Osteocyte (in vitro differentiated cells): ENCODE results near the gene ADAMTS6. TPM values are rescaled to one million over a fixed set of nuclear protein-coding genes. Genes with fewer than 3 reads are reported as not detected.

Experiments used
- DNase-seq: peaks from one replicate; pipeline ENCODE4 v3.0.0; 2021; ENCODE audit warnings: mixed read lengths; ENCODE audit not compliant: unreplicated experiment; ENCODE audit errors: extremely low spot score
- H3K27ac Mint-ChIP-seq: one replicate; pipeline ENCODE4 v1.8.0; 2021; ENCODE audit warnings: mild to moderate bottlenecking, mixed read lengths; ENCODE audit not compliant: unreplicated experiment
- H3K27me3 Mint-ChIP-seq: one replicate; pipeline ENCODE4 v1.8.0; 2021; ENCODE audit warnings: mixed read lengths; ENCODE audit not compliant: unreplicated experiment
- H3K36me3 Mint-ChIP-seq: one replicate; pipeline ENCODE4 v1.8.0; 2021; ENCODE audit warnings: mixed read lengths; ENCODE audit not compliant: unreplicated experiment
- H3K4me1 Mint-ChIP-seq: one replicate; pipeline ENCODE4 v1.8.0; 2021; ENCODE audit warnings: mixed read lengths; ENCODE audit not compliant: unreplicated experiment
- H3K4me3 Mint-ChIP-seq: one replicate; pipeline ENCODE4 v1.8.0; 2021; ENCODE audit warnings: mild to moderate bottlenecking, moderate library complexity, mixed read lengths; ENCODE audit not compliant: unreplicated experiment
- H3K9me3 Mint-ChIP-seq: one replicate; pipeline ENCODE4 v1.8.0; 2021; ENCODE audit warnings: mixed read lengths; ENCODE audit not compliant: unreplicated experiment
- CTCF ChIP-seq: fragments of 200-600 bp; sonication (generic); IDR thresholded peaks from 2 replicates; pipeline ENCODE4 v1.5.0; 2021; ENCODE audit warnings: antibody characterized with exemption, mild to moderate bottlenecking, moderate library complexity
- total RNA-seq: library from RNA; stranded (reverse); gene quantifications from 2 replicates; pipeline ENCODE4 v1.2.1, GENCODE V29; 2021

The ADAMTS6 gene
- total RNA-seq, 1 donor from 2014 or later: 4.7 TPM

GRCh38 chr5:65338606-65339151 lies 143.0 kb downstream of the ADAMTS6 start:
- Mint-ChIP-seq H3K36me3 (peaks cover 21% of the 10 kb centered on the region), H3K4me1 (no peaks in the 10 kb centered on the region), H3K27me3 (no peaks in the 10 kb centered on the region), H3K27ac (no peak overlapping the region), H3K4me3 (no peak overlapping the region), H3K9me3 (peaks cover 45% of the 10 kb centered on the region)
- no peak for TF ChIP-seq CTCF
- DNase-seq: no peak

- peaks cover 15% of the 10 kb centered on the region for H3K4me1 Mint-ChIP-seq
- no peak for TF ChIP-seq CTCF
- peaks cover under 1% of the 10 kb centered on the region for H3K9me3 Mint-ChIP-seq
- no peak overlapping the region for H3K27ac Mint-ChIP-seq
- no peaks in the 10 kb centered on the region for H3K27me3 Mint-ChIP-seq
- H3K36me3 Mint-ChIP-seq: no peaks in the 10 kb centered on the region
- no peak for DNase-seq
- no peak overlapping the region for H3K4me3 Mint-ChIP-seq
Measured at GRCh38 chr5:65334077-65334476, 147.6 kb downstream of the ADAMTS6 start.

- no peak overlapping the region for H3K27ac Mint-ChIP-seq
- no peaks in the 10 kb centered on the region for H3K27me3 Mint-ChIP-seq
- peaks cover 26% of the 10 kb centered on the region for H3K4me1 Mint-ChIP-seq
- H3K9me3 Mint-ChIP-seq: no peaks in the 10 kb centered on the region
- H3K4me3 Mint-ChIP-seq: no peak overlapping the region
- no peak for DNase-seq
- no peak for TF ChIP-seq CTCF
- no peaks in the 10 kb centered on the region for H3K36me3 Mint-ChIP-seq
Measured at GRCh38 chr5:65332591-65332990, 149.1 kb downstream of the ADAMTS6 start.

- H3K27me3 Mint-ChIP-seq: no peaks in the 10 kb centered on the region
- DNase-seq: no peak
- no peaks in the 10 kb centered on the region for H3K36me3 Mint-ChIP-seq
- H3K4me1 Mint-ChIP-seq: peaks cover 32% of the 10 kb centered on the region
- no peak overlapping the region for H3K27ac Mint-ChIP-seq
- H3K9me3 Mint-ChIP-seq: no peaks in the 10 kb centered on the region
- H3K4me3 Mint-ChIP-seq: no peak overlapping the region
- TF ChIP-seq CTCF: no peak
Measured at GRCh38 chr5:65329266-65329665, 152.5 kb downstream of the ADAMTS6 start.

- DNase-seq: no peak
- no peak for TF ChIP-seq CTCF
- Mint-ChIP-seq H3K9me3 (no peaks in the 10 kb centered on the region), H3K27me3 (no peaks in the 10 kb centered on the region), H3K4me3 (no peak overlapping the region), H3K27ac (no peak overlapping the region), H3K36me3 (no peaks in the 10 kb centered on the region), H3K4me1 (peaks cover 32% of the 10 kb centered on the region)
Measured at GRCh38 chr5:65327582-65327981, 154.1 kb downstream of the ADAMTS6 start.
